ENCODE data around the gene OPCML.

- TF ChIP-seq ZNF547 (CRISPR knock-in tag; IDR thresholded peaks at IDR 0.05) (no peak), STAT6 (CRISPR knock-in tag; IDR thresholded peaks at IDR 0.05; ENCODE audit: borderline replicate concordance) (no peak), TCF7L2 (IDR thresholded peaks at IDR 0.05; ENCODE audit: low read depth, low read length) (no peak), MAX (IDR thresholded peaks at IDR 0.05) (no peak), NFE2L1 (CRISPR knock-in tag; IDR thresholded peaks at IDR 0.05; ENCODE audit: borderline replicate concordance) (no peak), ADNP (CRISPR knock-in tag; IDR thresholded peaks at IDR 0.05) (no peak), IRF9 (CRISPR knock-in tag; IDR thresholded peaks at IDR 0.05; ENCODE audit: borderline replicate concordance) (no peak), ZKSCAN1 (IDR thresholded peaks at IDR 0.05; ENCODE audit: low read length) (no peak), ZNF567 (CRISPR knock-in tag; IDR thresholded peaks at IDR 0.05; ENCODE audit: borderline replicate concordance) (no peak), GMEB2 (CRISPR knock-in tag; IDR thresholded peaks at IDR 0.05; ENCODE audit: low read depth) (no peak), CTCF (CRISPR knock-in tag; IDR thresholded peaks at IDR 0.05) (no peak), NFAT5 (CRISPR knock-in tag; IDR thresholded peaks at IDR 0.05) (no peak)
Measured at GRCh38 chr11:132466983-132467382, 1065.3 kb downstream of the OPCML start.

All from HepG2 (cell line).